ENCODE data around the gene GPR17. TPM values are rescaled to one million over a fixed set of nuclear protein-coding genes. Genes with fewer than 3 reads are reported as not detected.

Gene GPR17
- total and polyA plus RNA-seq, 9 of the 15 experiments (the other 6 are each of a cell fraction or from before 2014, with no cell fraction given) = not detected

DNA sequence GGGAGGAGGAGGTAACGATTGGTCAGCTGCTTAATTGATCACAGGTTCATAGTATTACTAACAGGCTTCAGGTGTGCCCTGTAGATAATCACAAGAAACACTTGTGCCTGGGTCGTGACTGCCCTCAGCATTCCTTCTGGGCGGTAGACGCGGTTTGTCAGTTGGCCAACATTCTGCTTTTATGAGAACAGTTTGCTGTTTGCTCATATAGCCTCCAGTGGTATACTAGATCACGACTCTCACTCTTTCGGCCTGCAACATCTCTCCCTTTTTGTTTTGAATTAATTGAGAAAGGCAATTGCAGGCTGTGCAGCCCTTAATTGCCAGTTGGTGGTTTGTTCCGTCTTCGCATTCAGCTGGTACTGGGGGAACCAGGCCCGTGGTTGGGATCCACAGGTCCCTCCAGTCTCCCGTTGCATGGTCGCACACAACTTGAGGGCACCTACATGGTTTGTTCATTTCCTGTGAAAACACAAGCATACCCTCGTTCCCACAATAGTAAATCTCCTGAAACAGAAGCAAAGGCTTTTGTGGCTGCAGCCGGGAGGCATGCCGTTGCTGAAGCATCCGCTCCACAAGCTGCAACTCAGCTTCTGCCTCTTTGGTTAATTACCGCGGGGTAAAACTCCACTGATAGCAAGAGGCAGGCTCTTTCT lies 30.3 kb upstream of the GPR17 start (continued):
- TF ChIP-seq, protein P1, sequence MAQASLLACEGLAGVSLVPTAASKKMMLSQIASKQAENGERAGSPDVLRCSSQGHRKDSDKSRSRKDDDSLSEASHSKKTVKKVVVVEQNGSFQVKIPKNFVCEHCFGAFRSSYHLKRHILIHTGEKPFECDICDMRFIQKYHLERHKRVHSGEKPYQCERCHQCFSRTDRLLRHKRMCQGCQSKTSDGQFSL (CRISPR knock-in tag; IDR thresholded peaks at IDR 0.05) = no peak
- TF ChIP-seq, protein P1 (tag; IDR thresholded peaks at IDR 0.05) = no peak
- no peak for TF ChIP-seq HIVEP1 (CRISPR knock-in tag; IDR thresholded peaks at IDR 0.05)
- no peak for TF ChIP-seq MTA1 (IDR thresholded peaks at IDR 0.05; ENCODE audit: borderline replicate concordance)
- no peak for TF ChIP-seq TEAD1 (CRISPR knock-in tag; IDR thresholded peaks at IDR 0.05)

DNA sequence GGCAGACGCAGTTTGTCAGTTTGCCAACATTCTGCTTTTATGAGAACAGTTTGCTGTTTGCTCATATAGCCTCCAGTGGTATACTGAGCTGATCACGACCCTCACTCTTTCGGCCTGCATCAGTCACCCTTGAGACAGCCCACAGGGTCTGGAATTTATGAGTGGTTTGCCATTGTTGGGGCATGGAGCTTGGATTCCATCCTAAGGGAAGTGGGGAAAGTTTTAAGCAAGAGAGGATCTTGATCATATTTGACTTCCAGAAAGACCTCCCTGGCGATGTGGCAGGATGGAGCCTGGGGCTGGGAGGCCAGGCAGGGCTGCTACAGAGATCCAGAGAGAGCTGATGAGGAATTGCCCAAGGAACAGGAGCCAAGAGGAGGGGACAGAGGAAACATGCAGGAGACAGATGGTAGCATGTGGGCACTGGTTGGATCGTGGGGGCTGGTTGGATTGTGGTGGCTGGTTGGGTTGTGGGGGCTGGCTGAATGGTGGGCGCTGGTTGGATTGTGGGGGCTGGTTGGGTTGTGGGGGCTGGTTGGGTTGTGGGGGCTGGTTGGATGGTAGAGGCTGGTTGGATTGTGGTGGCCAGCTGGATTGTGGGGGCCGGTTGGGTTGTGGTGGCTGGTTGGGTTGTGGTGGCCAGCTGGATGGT lies 27.3 kb upstream of the GPR17 start:
- CTCF ChIA-PET (ENCODE audit: low intra/inter-chr PET ratio) = no interaction called here
- no TSS peak for BruUV-seq (replicated peaks)
- TF ChIP-seq CC2D1A (IDR thresholded peaks at IDR 0.05) (no peak), SUPT5H (IDR thresholded peaks at IDR 0.05) (no peak), IFI16 (CRISPR knock-in tag; IDR thresholded peaks at IDR 0.05) (no peak), THRAP3 (IDR thresholded peaks at IDR 0.05; ENCODE audit: borderline replicate concordance) (no peak), ILF3 (IDR thresholded peaks at IDR 0.05; ENCODE audit: borderline replicate concordance) (no peak), KLF13 (tag; IDR thresholded peaks at IDR 0.05; ENCODE audit: borderline replicate concordance, low read depth) (no peak), ZNF347 (CRISPR knock-in tag; IDR thresholded peaks at IDR 0.05; ENCODE audit: low read depth) (no peak), GTF2E2 (tag; IDR thresholded peaks at IDR 0.05) (no peak), ZNF175 (CRISPR knock-in tag; IDR thresholded peaks at IDR 0.05; ENCODE audit: low read depth) (no peak)
- TF ChIP-seq, protein P2, sequence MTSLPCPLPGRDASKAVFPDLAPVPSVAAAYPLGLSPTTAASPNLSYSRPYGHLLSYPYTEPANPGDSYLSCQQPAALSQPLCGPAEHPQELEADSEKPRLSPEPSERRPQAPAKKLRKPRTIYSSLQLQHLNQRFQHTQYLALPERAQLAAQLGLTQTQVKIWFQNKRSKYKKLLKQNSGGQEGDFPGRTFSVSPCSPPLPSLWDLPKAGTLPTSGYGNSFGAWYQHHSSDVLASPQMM (CRISPR knock-in tag; IDR thresholded peaks at IDR 0.05) = no peak

More for the DNA sequence above, 27.3 kb upstream of the GPR17 start:
- Histone ChIP-seq H3K27ac (ENCODE audit: extremely low read depth, low read depth, low read length) (no peak overlapping the region), H4K20me1 (replicated peaks; ENCODE audit: control insufficient read depth, insufficient read depth, low read length) (no peaks in the 10 kb centered on the region), H3K9me3 (replicated peaks; ENCODE audit: control insufficient read depth, insufficient read depth, low read depth, low read length) (no peaks in the 10 kb centered on the region), H2AFZ (ENCODE audit: low read depth, low read length) (no peak overlapping the region), H3K36me3 (ENCODE audit: control insufficient read depth, insufficient read depth, low read length) (no peaks in the 10 kb centered on the region), H3K4me2 (ENCODE audit: insufficient read depth, low read length) (no peak overlapping the region), H3K9me1 (ENCODE audit: control insufficient read depth, insufficient read depth, low read length) (no peaks in the 10 kb centered on the region), H3K9ac (ENCODE audit: insufficient read depth in 1 of 2, low read depth in 2 of 2, low read length in 2 of 2) (no peak overlapping the region), H3K79me2 (ENCODE audit: control insufficient read depth, insufficient read depth, low read length) (no peaks in the 10 kb centered on the region), H3K27me3 (ENCODE audit: control insufficient read depth in 2 of 2, insufficient read depth in 2 of 2, low read length in 2 of 2) (peaks cover 43 to 59% of the 10 kb centered on the region in 2 experiments), H3K4me3 (no peak overlapping the region), H3K4me1 (replicated peaks in 1 of 2; ENCODE audit: control insufficient read depth in 2 of 2, insufficient read depth in 2 of 2, low read length in 2 of 2) (peaks cover 0 to 5% of the 10 kb centered on the region in 2 experiments; a peak in 2 of 5 replicates)
- DNase-seq (ENCODE audit: extremely low read depth in 1 of 4, low spot score in 3 of 4) (no peak), ATAC-seq (no peak), FAIRE-seq (no peak)
- in situ Hi-C loops (cut with MboI) = no loop called here
- under 1% methylated on average over 6 of the region's 7 CpGs for WGBS (ENCODE audit: insufficient coverage, low coverage, missing lambda C conversion rate)
- POLR2A ChIA-PET = interaction anchor here (0.5 to 0.6 kb wide), 2 partner anchors 18 to 78 kb away, joined by 3 to 4 read pairs; no protein-coding TSS in a partner anchor
- intact Hi-C loops (cut with micrococcal nuclease) = no loop called here

Data from K562 (cell line).